PC-9 (cell line): ENCODE results near the gene GYG1. TPM values are rescaled to one million over a fixed set of nuclear protein-coding genes. Genes with fewer than 3 reads are reported as not detected.

Experiments
- Bru-seq: library from RNA; stranded (reverse); fragments of 400-500 nt; gene quantifications from one replicate; lab custom pipeline; 2021; lab: Mats Ljungman, UMichigan
- BruChase-seq, 2 experiments: library from RNA; stranded (reverse); fragments of 400-500 nt; gene quantifications; one replicate each; lab custom pipeline; 2021; lab: Mats Ljungman, UMichigan
- BruUV-seq: library from RNA; stranded (reverse); fragments of 400-500 nt; replicated peaks from 2 replicates; lab custom pipeline; 2021; lab: Mats Ljungman, UMichigan
- CTCF ChIA-PET: fragments of 300-600 bp; sonication (Branson Sonifier 250); formaldehyde crosslinking; loops from one replicate; lab custom pipeline; 2022; ENCODE audit warnings: antibody characterized with exemption; lab: Charles Lee
- POLR2A ChIA-PET: fragments of 300-600 bp; sonication (Branson Sonifier 250); formaldehyde crosslinking; loops from one replicate; lab custom pipeline; 2022; ENCODE audit warnings: antibody characterized with exemption; ENCODE audit not compliant: unreplicated experiment; lab: Charles Lee
- DNase-seq, 2 experiments: peaks; one replicate each; pipeline versions ENCODE4 v3.0.0 to v3.0.0-alpha.2; 2015 to 2022; ENCODE audit warnings: mixed read lengths in 1 of 2
- H2AFZ ChIP-seq: fragments of 200-600 bp; sonication (generic); 2 replicates; pipeline ENCODE4 v1.8.1; 2017; ENCODE audit warnings: antibody characterized with exemption
- H3F3A ChIP-seq: fragments of 200-600 bp; sonication (generic); 2 replicates; pipeline ENCODE4 v1.8.1; 2017; ENCODE audit warnings: antibody characterized with exemption, mild to moderate bottlenecking, low read depth; ENCODE audit not compliant: insufficient read depth
- H3K27ac ChIP-seq: fragments of 200-600 bp; sonication (generic); 2 replicates; pipeline ENCODE4 v1.6.1; 2016; ENCODE audit warnings: mixed run types
- H3K27me3 ChIP-seq: fragments of 200-600 bp; sonication (generic); 2 replicates; pipeline ENCODE4 v1.6.1; 2016; ENCODE audit warnings: low read depth, mixed run types; ENCODE audit not compliant: insufficient read depth
- H3K36me3 ChIP-seq: fragments of 200-600 bp; sonication (generic); 2 replicates; pipeline ENCODE4 v1.6.1; 2016; ENCODE audit warnings: low read depth, mixed run types
- H3K4me1 ChIP-seq: fragments of 200-600 bp; sonication (generic); replicated peaks from 2 replicates; pipeline ENCODE4 v1.6.1; 2016; ENCODE audit warnings: mixed run types; ENCODE audit not compliant: insufficient read depth
- H3K4me2 ChIP-seq: fragments of 200-600 bp; sonication (generic); 2 replicates; pipeline ENCODE4 v1.6.1; 2017; ENCODE audit warnings: mixed run types
- H3K4me3 ChIP-seq: fragments of 200-600 bp; sonication (generic); 2 replicates; pipeline ENCODE4 v1.6.1; 2016; ENCODE audit warnings: mixed run types
- H3K79me2 ChIP-seq: fragments of 200-600 bp; sonication (generic); 2 replicates; pipeline ENCODE4 v1.6.1; 2017; ENCODE audit warnings: low read depth, mixed run types
- H3K9me2 ChIP-seq: fragments of 200-600 bp; sonication (generic); 2 replicates; pipeline ENCODE4 v1.8.1; 2017; ENCODE audit warnings: mild to moderate bottlenecking; ENCODE audit not compliant: insufficient read depth
- H3K9me3 ChIP-seq: fragments of 200-600 bp; sonication (generic); 2 replicates; pipeline ENCODE4 v1.8.1; 2016; ENCODE audit warnings: low read depth; ENCODE audit not compliant: insufficient read depth
- H4K20me1 ChIP-seq: fragments of 200-600 bp; sonication (generic); 2 replicates; pipeline ENCODE4 v1.8.1; 2017; ENCODE audit not compliant: insufficient read depth
- EZH2 ChIP-seq: fragments of 200-600 bp; sonication (generic); IDR thresholded peaks from 2 replicates; pipeline ENCODE4 v1.8.0; 2017; ENCODE audit warnings: antibody characterized with exemption, low read depth
- intact Hi-C: fragments of 100-400 bp; cut with micrococcal nuclease; formaldehyde crosslinking; loops from one replicate; pipeline ENCODE4 v1.10.0; 2022; ENCODE audit not compliant: unreplicated experiment
- long read RNA-seq: library from polyadenylated mRNA; stranded (forward); transcript quantifications from one replicate; pipeline ENCODE4 v2.0.0, GENCODE V29; 2022
- total RNA-seq: library from RNA; stranded (reverse); gene quantifications from 2 replicates; pipeline ENCODE4 v1.2.3, GENCODE V29; 2021
- TF ChIP-seq, protein P1 (sequence below): fragments of 200-600 bp; sonication (generic); conservative IDR thresholded peaks from 2 replicates; pipeline ENCODE4 v1.6.1; 2017; ENCODE audit warnings: mixed run types, antibody characterized with exemption, mild to moderate bottlenecking, moderate library complexity

The GYG1 gene
- total RNA-seq (16.5 and 20.3 TPM in 2 replicates), Bru-seq, nascent RNA (percentile 58 among the genes with signal in this experiment), BruChase-seq, experiment 1, labeled RNA remaining after a 2-hour chase (percentile 50 among the genes with signal in this experiment), BruChase-seq, experiment 2, labeled RNA remaining after a 6-hour chase (percentile 61 among the genes with signal in this experiment)
- long read RNA-seq, transcript GYG1-201 (7 exons, 1,890 nt): major isoform, 32 of 38 reads
- long read RNA-seq, partial matches to known transcripts: 2 of 38 reads
- long read RNA-seq, other reads (novel, unspliced or antisense): 4 of 38 reads

DNA sequence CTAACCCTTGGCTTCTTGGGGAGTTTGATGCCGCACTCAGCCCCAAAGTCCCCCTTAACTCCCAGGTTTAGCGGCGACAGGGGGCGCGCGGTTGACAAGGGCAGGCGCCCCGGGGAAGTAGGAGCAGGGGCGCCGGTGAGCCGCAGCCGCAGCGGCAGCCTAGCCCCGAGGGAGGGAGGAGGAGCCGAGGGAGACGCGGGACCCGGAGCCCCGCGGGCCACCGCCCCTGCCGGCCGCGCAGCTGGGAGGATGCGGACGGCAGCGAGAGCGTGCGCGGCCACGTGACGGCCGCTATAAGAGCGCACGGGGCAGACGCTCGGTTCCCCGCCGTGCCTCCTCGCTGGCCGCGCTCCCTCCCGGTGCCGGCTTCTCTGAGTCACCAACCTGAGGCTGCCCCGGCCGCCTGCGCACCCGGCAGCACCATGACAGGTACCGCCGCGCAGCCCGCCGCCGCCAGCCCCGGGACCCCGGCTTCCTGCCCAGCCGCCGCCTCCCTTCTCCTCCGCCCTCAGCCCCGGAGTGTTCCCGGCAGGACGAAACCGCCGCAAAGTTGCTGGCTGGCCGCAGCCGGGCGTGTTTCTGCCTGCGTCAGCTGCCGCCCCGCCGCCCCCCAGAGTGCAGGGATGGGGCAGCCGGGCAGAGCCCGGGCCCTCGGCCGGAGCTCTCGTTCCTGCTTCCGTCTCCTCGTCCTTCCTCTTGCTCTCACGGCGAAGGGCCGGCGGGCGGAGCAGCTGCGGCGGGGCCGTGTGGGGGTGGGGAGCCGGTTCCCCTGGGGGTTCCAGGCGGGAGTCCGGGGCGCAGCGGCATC is at the start of gene GYG1:
Gene GYG1 (plus strand): TSS at position 322 of the 808 bp plus-strand sequence. CDS start 101 bp downstream, at position 423.
- intact Hi-C loops: loop anchor here (5.0 kb wide), 1 partner anchor 96 kb away; the partner anchor contains the start of gene HLTF
- BruUV-seq: no TSS peak

GRCh38 chr3:148943506-148944205 is 47.7 kb upstream of the GYG1 start:
- H3K27ac ChIP-seq: no peak overlapping the region
- peak; percentile 34 to 72 for DNase-seq
- H3K9me2 ChIP-seq: no peaks in the 10 kb centered on the region
- no peak for TF ChIP-seq EZH2
- TF ChIP-seq, protein P1, sequence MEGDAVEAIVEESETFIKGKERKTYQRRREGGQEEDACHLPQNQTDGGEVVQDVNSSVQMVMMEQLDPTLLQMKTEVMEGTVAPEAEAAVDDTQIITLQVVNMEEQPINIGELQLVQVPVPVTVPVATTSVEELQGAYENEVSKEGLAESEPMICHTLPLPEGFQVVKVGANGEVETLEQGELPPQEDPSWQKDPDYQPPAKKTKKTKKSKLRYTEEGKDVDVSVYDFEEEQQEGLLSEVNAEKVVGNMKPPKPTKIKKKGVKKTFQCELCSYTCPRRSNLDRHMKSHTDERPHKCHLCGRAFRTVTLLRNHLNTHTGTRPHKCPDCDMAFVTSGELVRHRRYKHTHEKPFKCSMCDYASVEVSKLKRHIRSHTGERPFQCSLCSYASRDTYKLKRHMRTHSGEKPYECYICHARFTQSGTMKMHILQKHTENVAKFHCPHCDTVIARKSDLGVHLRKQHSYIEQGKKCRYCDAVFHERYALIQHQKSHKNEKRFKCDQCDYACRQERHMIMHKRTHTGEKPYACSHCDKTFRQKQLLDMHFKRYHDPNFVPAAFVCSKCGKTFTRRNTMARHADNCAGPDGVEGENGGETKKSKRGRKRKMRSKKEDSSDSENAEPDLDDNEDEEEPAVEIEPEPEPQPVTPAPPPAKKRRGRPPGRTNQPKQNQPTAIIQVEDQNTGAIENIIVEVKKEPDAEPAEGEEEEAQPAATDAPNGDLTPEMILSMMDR: peak; percentile 80
- no peaks in the 10 kb centered on the region for H4K20me1 ChIP-seq
- H3K27me3 ChIP-seq: no peaks in the 10 kb centered on the region
- intact Hi-C loops: loop anchor here (1.0 to 10.0 kb wide), 4 partner anchors 82 to 563 kb away; no protein-coding TSS in a partner anchor
- no peaks in the 10 kb centered on the region for H3K79me2 ChIP-seq
- POLR2A ChIA-PET: no interaction called here
- H2AFZ ChIP-seq: no peak overlapping the region
- 0 out of 2 replicates have a peak, but pooled peaks cover 3% of the 10 kb centered on the region for H3K4me1 ChIP-seq
- H3F3A ChIP-seq: no peaks in the 10 kb centered on the region
- CTCF ChIA-PET: interaction anchor here (0.7 kb wide), 1 partner anchor 418 kb away, joined by 17 read pairs; no protein-coding TSS in a partner anchor
- no peak overlapping the region for H3K4me2 ChIP-seq
- H3K4me3 ChIP-seq: no peak overlapping the region
- BruUV-seq: no TSS peak
- H3K9me3 ChIP-seq: no peaks in the 10 kb centered on the region
- no peaks in the 10 kb centered on the region for H3K36me3 ChIP-seq

More for the DNA sequence above, at the start of gene GYG1:
- Histone ChIP-seq H3K9me2 (no peaks in the 10 kb centered on the region), H4K20me1 (no peaks in the 10 kb centered on the region), H3K4me1 (peaks cover 10% of the 10 kb centered on the region; the same call in 1 of the 2 replicates), H3K27ac (peak within 1 kb of the TSS; percentile 53), H3K27me3 (no peaks in the 10 kb centered on the region), H3K4me3 (peak within 1 kb of the TSS; percentile 81), H3K4me2 (peak within 1 kb of the TSS; percentile 88), H3F3A (no peaks in the 10 kb centered on the region; the same call in 1 of the 2 replicates), H3K36me3 (no peaks in the 10 kb centered on the region), H3K9me3 (no peaks in the 10 kb centered on the region), H2AFZ (peak within 1 kb of the TSS; percentile 96), H3K79me2 (no peaks in the 10 kb centered on the region)
- ChIA-PET CTCF (no interaction called here), POLR2A (interaction anchor here (0.7 kb wide), 1 partner anchor 1537 kb away, joined by 3 read pairs; no protein-coding TSS in a partner anchor)
- TF ChIP-seq EZH2: no peak
- TF ChIP-seq, protein P1: no peak; the same call in 1 of the 2 replicates
- DNase-seq: peak; percentile 68 to 77

DNA sequence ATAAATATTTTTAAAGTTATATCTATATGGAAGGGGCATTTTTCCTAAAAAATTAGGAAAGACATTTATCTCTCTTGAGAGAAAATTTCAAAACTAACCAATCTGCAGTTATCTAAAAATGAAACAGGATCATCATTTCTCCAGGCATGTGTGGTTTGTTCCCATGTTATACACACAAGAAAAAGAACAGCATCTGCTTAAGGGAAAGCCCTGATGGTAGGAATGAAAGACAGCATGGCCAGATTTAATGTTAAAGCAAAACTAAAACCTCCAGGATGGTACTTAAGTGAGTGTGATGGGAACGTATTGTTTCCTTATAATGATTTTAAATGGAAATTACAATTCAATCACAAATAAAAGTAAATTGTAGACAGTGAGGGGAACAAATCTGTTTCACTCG is 46.2 kb upstream of the GYG1 start:
- Histone ChIP-seq H3K27me3 (no peaks in the 10 kb centered on the region), H4K20me1 (no peaks in the 10 kb centered on the region), H3K4me1 (0 out of 2 replicates have a peak, but pooled peaks cover 3% of the 10 kb centered on the region), H2AFZ (no peak overlapping the region), H3K79me2 (no peaks in the 10 kb centered on the region), H3K4me2 (no peak overlapping the region), H3K27ac (no peak overlapping the region), H3K9me3 (no peaks in the 10 kb centered on the region), H3K9me2 (no peaks in the 10 kb centered on the region), H3K4me3 (no peak overlapping the region), H3K36me3 (no peaks in the 10 kb centered on the region), H3F3A (no peaks in the 10 kb centered on the region)
- intact Hi-C loops: loop anchor here (10.0 kb wide), 1 partner anchor 440 kb away; no protein-coding TSS in a partner anchor
- POLR2A ChIA-PET: no interaction called here
- BruUV-seq: no TSS peak
- DNase-seq: no peak
- TF ChIP-seq EZH2: no peak
- TF ChIP-seq, protein P1: no peak
- CTCF ChIA-PET: no interaction called here
